ENCODE data around the gene MEP1A. TPM values are rescaled to one million over a fixed set of nuclear protein-coding genes. Genes with fewer than 3 reads are reported as not detected.
"Not testable (repeated sequence)": the region's sequence is repeated elsewhere in the genome, so short reads cannot be mapped to it uniquely, and the experiment has no call there.

MEP1A gene
- total RNA-seq, 1 donor from 2014 or later: not detected

- Mint-ChIP-seq H3K4me1 (ENCODE audit: low read depth) (no peaks in the 10 kb centered on the region), H3K27ac (ENCODE audit: unreplicated experiment) (no peak overlapping the region), H3K4me3 (ENCODE audit: unreplicated experiment) (no peak overlapping the region), H3K9me3 (ENCODE audit: low read depth) (peaks cover 9% of the 10 kb centered on the region), H3K36me3 (ENCODE audit: low read depth) (no peaks in the 10 kb centered on the region), H3K27me3 (ENCODE audit: low read depth) (peaks cover 5% of the 10 kb centered on the region)
- DNase-seq (ENCODE audit: low spot score): no peak
- no peak for TF ChIP-seq CTCF (IDR thresholded peaks at IDR 0.05)
These were observed 21.2 kb upstream of the MEP1A start for GRCh38 chr6:46772016-46772415.

- Mint-ChIP-seq H3K27ac (ENCODE audit: unreplicated experiment) (no peak overlapping the region), H3K36me3 (ENCODE audit: low read depth) (no peaks in the 10 kb centered on the region), H3K4me3 (ENCODE audit: unreplicated experiment) (no peak overlapping the region), H3K4me1 (ENCODE audit: low read depth) (no peaks in the 10 kb centered on the region), H3K9me3 (ENCODE audit: low read depth) (peaks cover 3% of the 10 kb centered on the region), H3K27me3 (ENCODE audit: low read depth) (peaks cover 5% of the 10 kb centered on the region)
- no peak for TF ChIP-seq CTCF (IDR thresholded peaks at IDR 0.05)
- DNase-seq (ENCODE audit: low spot score): no peak
These were observed 20.4 kb upstream of the MEP1A start for GRCh38 chr6:46772762-46773161.

- no peaks in the 10 kb centered on the region for H3K4me1 Mint-ChIP-seq (ENCODE audit: low read depth)
- TF ChIP-seq CTCF (IDR thresholded peaks at IDR 0.05): no peak
- no peak overlapping the region for H3K4me3 Mint-ChIP-seq (ENCODE audit: unreplicated experiment)
- DNase-seq (ENCODE audit: low spot score): no peak
- no peak overlapping the region for H3K27ac Mint-ChIP-seq (ENCODE audit: unreplicated experiment)
- H3K36me3 Mint-ChIP-seq (ENCODE audit: low read depth): no peaks in the 10 kb centered on the region
- H3K9me3 Mint-ChIP-seq (ENCODE audit: low read depth): no peaks in the 10 kb centered on the region
- H3K27me3 Mint-ChIP-seq (ENCODE audit: low read depth): peaks cover 5% of the 10 kb centered on the region
These were observed 19.9 kb upstream of the MEP1A start for GRCh38 chr6:46773201-46773855.

- H3K4me1 Mint-ChIP-seq (ENCODE audit: low read depth); H3K4me3 Mint-ChIP-seq (ENCODE audit: unreplicated experiment); H3K27me3 Mint-ChIP-seq (ENCODE audit: low read depth); H3K9me3 Mint-ChIP-seq (ENCODE audit: low read depth); H3K36me3 Mint-ChIP-seq (ENCODE audit: low read depth); H3K27ac Mint-ChIP-seq (ENCODE audit: unreplicated experiment): not testable (repeated sequence)
- peak; percentile 85 for DNase-seq (ENCODE audit: low spot score)
These were observed 18.5 kb upstream of the MEP1A start for GRCh38 chr6:46774736-46775135.

- TF ChIP-seq CTCF (IDR thresholded peaks at IDR 0.05): no peak
- no peak for DNase-seq (ENCODE audit: low spot score)
- no peaks in the 10 kb centered on the region for H3K36me3 Mint-ChIP-seq (ENCODE audit: low read depth)
- peaks cover 6% of the 10 kb centered on the region for H3K27me3 Mint-ChIP-seq (ENCODE audit: low read depth)
- no peaks in the 10 kb centered on the region for H3K9me3 Mint-ChIP-seq (ENCODE audit: low read depth)
- H3K4me3 Mint-ChIP-seq (ENCODE audit: unreplicated experiment): no peak overlapping the region
- H3K4me1 Mint-ChIP-seq (ENCODE audit: low read depth): no peaks in the 10 kb centered on the region
- no peak overlapping the region for H3K27ac Mint-ChIP-seq (ENCODE audit: unreplicated experiment)
These were observed 17.0 kb upstream of the MEP1A start for GRCh38 chr6:46776070-46776712.
